CD8-positive, alpha-beta memory T cell (primary cell): ENCODE measurements around the gene EIF3F. TPM values are rescaled to one million over a fixed set of nuclear protein-coding genes. Genes with fewer than 3 reads are reported as not detected.

ENCODE experiments used
- CTCF ChIA-PET: fragments of 350-600 bp; sonication (Branson Sonifier 250); formaldehyde crosslinking; loops from one replicate; lab custom pipeline; 2021; ENCODE audit warnings: antibody characterized with exemption; lab: Charles Lee
- POLR2A ChIA-PET: fragments of 350-600 bp; sonication (Branson Sonifier 250); formaldehyde crosslinking; loops from one replicate; lab custom pipeline; 2021; ENCODE audit warnings: antibody characterized with exemption; lab: Charles Lee
- DNase-seq, 5 donors: peaks; one replicate each; pipeline versions ENCODE4 v3.0.0 to v3.0.0-alpha.2; 2020 to 2022; ENCODE audit warnings: mixed read lengths in 1 of 5
- H3K27ac ChIP-seq: one replicate; pipeline ENCODE4 v1.7.0; 2013; ENCODE audit warnings: low read depth, mild to moderate bottlenecking, low read length, moderate library complexity
- H3K27me3 ChIP-seq: 2 replicates; pipeline ENCODE4 v1.7.0; 2013; ENCODE audit warnings: low read length, mild to moderate bottlenecking; ENCODE audit not compliant: insufficient read depth, poor library complexity, severe bottlenecking
- H3K36me3 ChIP-seq: 2 replicates; pipeline ENCODE4 v1.7.0; 2013; ENCODE audit warnings: mild to moderate bottlenecking, low read length, moderate library complexity; ENCODE audit not compliant: insufficient read depth
- H3K4me1 ChIP-seq: 2 replicates; pipeline ENCODE4 v1.7.0; 2013; ENCODE audit warnings: mild to moderate bottlenecking, low read length, moderate library complexity; ENCODE audit not compliant: insufficient read depth
- H3K4me3 ChIP-seq: 2 replicates; pipeline ENCODE4 v1.7.0; 2013; ENCODE audit warnings: mild to moderate bottlenecking, low read length
- H3K9me3 ChIP-seq: 2 replicates; pipeline ENCODE4 v1.7.0; 2013; ENCODE audit warnings: mild to moderate bottlenecking, low read length
- H3K27ac Mint-ChIP-seq, 8 donors: one replicate each; pipeline ENCODE4 v1.8.0; 2020 to 2021; ENCODE audit warnings: mixed read lengths in 8 of 8, mild to moderate bottlenecking in 6 of 8, inconsistent platforms in 3 of 8, moderate library complexity in 3 of 8
- H3K27me3 Mint-ChIP-seq, 2 donors: one replicate each; pipeline ENCODE4 v1.8.0; 2020 to 2021; ENCODE audit warnings: mixed read lengths in 2 of 2, mild to moderate bottlenecking in 1 of 2, moderate library complexity in 1 of 2
- H3K36me3 Mint-ChIP-seq, 3 donors: one replicate each; pipeline ENCODE4 v1.8.0; 2020 to 2021; ENCODE audit warnings: mixed read lengths in 3 of 3, inconsistent platforms in 1 of 3, mild to moderate bottlenecking in 1 of 3
- H3K4me1 Mint-ChIP-seq, 3 donors: one replicate each; pipeline ENCODE4 v1.8.0; 2020 to 2021; ENCODE audit warnings: mixed read lengths in 3 of 3, inconsistent platforms in 1 of 3, mild to moderate bottlenecking in 1 of 3
- H3K4me3 Mint-ChIP-seq, 7 donors: one replicate each; pipeline ENCODE4 v1.8.0; 2020 to 2021; ENCODE audit warnings: mixed read lengths in 7 of 7, mild to moderate bottlenecking in 6 of 7, moderate library complexity in 4 of 7, inconsistent platforms in 2 of 7
- H3K9me3 Mint-ChIP-seq, 5 donors: one replicate each; pipeline ENCODE4 v1.8.0; 2020 to 2022; ENCODE audit warnings: mixed read lengths in 5 of 5, mild to moderate bottlenecking in 3 of 5, moderate library complexity in 2 of 5, inconsistent platforms in 1 of 5
- polyA plus RNA-seq: library from polyadenylated mRNA; unstranded; fragments of 300-500 nt; fragmentation: Illumina TruSeq; gene quantifications from one replicate; pipeline ENCODE4 v1.2.3, GENCODE V29; 2021
- total RNA-seq, 2 experiments: library from RNA; stranded (reverse); gene quantifications; one replicate each; pipeline ENCODE4 v1.2.3, GENCODE V29; 2021

EIF3F gene
- total and polyA plus RNA-seq, 3 experiments from 2014 or later, result 294 to 359 (median 306) TPM

- Histone ChIP-seq H3K4me1 (no peaks in the 10 kb centered on the region), H3K36me3 (no peaks in the 10 kb centered on the region), H3K27me3 (no peaks in the 10 kb centered on the region), H3K4me3 (no peak overlapping the region), H3K9me3 (no peaks in the 10 kb centered on the region), H3K27ac (no peak overlapping the region)
- Mint-ChIP-seq H3K4me1 (no peaks in the 10 kb centered on the region), H3K9me3 (no peaks in the 10 kb centered on the region), H3K4me3 (no peak overlapping the region), H3K36me3 (peaks cover 0 to 2% (median 0%) of the 10 kb centered on the region in 3 donors), H3K27ac (no peak overlapping the region), H3K27me3 (peaks cover 0 to 18% of the 10 kb centered on the region in 2 donors)
- no peak for DNase-seq
- ChIA-PET CTCF (interaction anchor here (0.6 kb wide), 1 partner anchor 12 kb away, joined by 3 read pairs; no protein-coding TSS in a partner anchor), POLR2A (no interaction called here)
Observed at GRCh38 chr11:8038811-8039529, 51.8 kb downstream of the EIF3F start.

GRCh38 chr11:8039530-8040260, 52.6 kb downstream of the EIF3F start:
- Mint-ChIP-seq H3K27ac (peak overlapping the region in 2 of 8 donors; percentile 34 to 81), H3K9me3 (no peaks in the 10 kb centered on the region), H3K27me3 (peaks cover 0 to 17% of the 10 kb centered on the region in 2 donors), H3K4me3 (no peak overlapping the region), H3K4me1 (no peaks in the 10 kb centered on the region), H3K36me3 (peaks cover 0 to 2% (median 0%) of the 10 kb centered on the region in 3 donors)
- no peak overlapping the region for H3K4me3 ChIP-seq
- no peaks in the 10 kb centered on the region for H3K4me1 ChIP-seq
- POLR2A ChIA-PET, result no interaction called here
- DNase-seq, result no peak
- H3K9me3 ChIP-seq, result no peaks in the 10 kb centered on the region
- no peaks in the 10 kb centered on the region for H3K36me3 ChIP-seq
- CTCF ChIA-PET, result interaction anchor here (0.6 kb wide), 1 partner anchor 12 kb away, joined by 3 read pairs; no protein-coding TSS in a partner anchor
- H3K27ac ChIP-seq, result no peak overlapping the region
- no peaks in the 10 kb centered on the region for H3K27me3 ChIP-seq

GRCh38 chr11:8040261-8040920, 53.3 kb downstream of the EIF3F start:
- H3K27ac ChIP-seq, result no peak overlapping the region
- CTCF ChIA-PET, result no interaction called here

GRCh38 chr11:8040921-8041285, 53.8 kb downstream of the EIF3F start:
- H3K36me3 ChIP-seq, result no peaks in the 10 kb centered on the region
- no peaks in the 10 kb centered on the region for H3K9me3 ChIP-seq
- ChIA-PET CTCF (no interaction called here), POLR2A (no interaction called here)
- Mint-ChIP-seq H3K27me3 (peaks cover 0 to 19% of the 10 kb centered on the region in 2 donors), H3K4me1 (no peaks in the 10 kb centered on the region), H3K9me3 (no peaks in the 10 kb centered on the region), H3K36me3 (peaks cover 0 to 2% (median 0%) of the 10 kb centered on the region in 3 donors), H3K4me3 (no peak overlapping the region), H3K27ac (no peak overlapping the region)
- no peak for DNase-seq
- no peaks in the 10 kb centered on the region for H3K27me3 ChIP-seq
- no peak overlapping the region for H3K4me3 ChIP-seq
- no peak overlapping the region for H3K27ac ChIP-seq
- H3K4me1 ChIP-seq, result no peaks in the 10 kb centered on the region

More at GRCh38 chr11:8040261-8040920, 53.3 kb downstream of the EIF3F start:
- no peaks in the 10 kb centered on the region for H3K4me1 Mint-ChIP-seq
- H3K27me3 Mint-ChIP-seq, result peaks cover 0 to 19% of the 10 kb centered on the region in 2 donors
- no peaks in the 10 kb centered on the region for H3K9me3 Mint-ChIP-seq
- POLR2A ChIA-PET, result no interaction called here
- Histone ChIP-seq H3K27me3 (no peaks in the 10 kb centered on the region), H3K9me3 (no peaks in the 10 kb centered on the region), H3K4me1 (no peaks in the 10 kb centered on the region), H3K36me3 (no peaks in the 10 kb centered on the region), H3K4me3 (no peak overlapping the region)
- no peak for DNase-seq
- H3K27ac Mint-ChIP-seq, result no peak overlapping the region
- H3K36me3 Mint-ChIP-seq, result peaks cover 0 to 2% (median 0%) of the 10 kb centered on the region in 3 donors
- no peak overlapping the region for H3K4me3 Mint-ChIP-seq

- Histone ChIP-seq H3K9me3 (no peaks in the 10 kb centered on the region), H3K27ac (no peak overlapping the region), H3K4me3 (no peak overlapping the region), H3K27me3 (no peaks in the 10 kb centered on the region), H3K4me1 (no peaks in the 10 kb centered on the region), H3K36me3 (no peaks in the 10 kb centered on the region)
- H3K9me3 Mint-ChIP-seq, result no peaks in the 10 kb centered on the region
- peaks cover 0 to 2% (median 0%) of the 10 kb centered on the region in 3 donors for H3K36me3 Mint-ChIP-seq
- no peak overlapping the region for H3K27ac Mint-ChIP-seq
- DNase-seq, result no peak
- H3K4me1 Mint-ChIP-seq, result no peaks in the 10 kb centered on the region
- CTCF ChIA-PET, result no interaction called here
- peaks cover 0 to 19% of the 10 kb centered on the region in 2 donors for H3K27me3 Mint-ChIP-seq
- POLR2A ChIA-PET, result no interaction called here
- no peak overlapping the region for H3K4me3 Mint-ChIP-seq
Observed at GRCh38 chr11:8041576-8041975, 54.4 kb downstream of the EIF3F start.

- peaks cover 0 to 2% (median 0%) of the 10 kb centered on the region in 3 donors for H3K36me3 Mint-ChIP-seq
- H3K4me1 Mint-ChIP-seq, result no peaks in the 10 kb centered on the region
- H3K4me3 ChIP-seq, result no peak overlapping the region
- no peaks in the 10 kb centered on the region for H3K27me3 ChIP-seq
- no peak overlapping the region for H3K27ac ChIP-seq
- H3K27me3 Mint-ChIP-seq, result peaks cover 0 to 16% of the 10 kb centered on the region in 2 donors
- H3K36me3 ChIP-seq, result no peaks in the 10 kb centered on the region
- no peak for DNase-seq
- H3K9me3 Mint-ChIP-seq, result no peaks in the 10 kb centered on the region
- no peaks in the 10 kb centered on the region for H3K4me1 ChIP-seq
- no peaks in the 10 kb centered on the region for H3K9me3 ChIP-seq
- ChIA-PET CTCF (no interaction called here), POLR2A (no interaction called here)
- H3K4me3 Mint-ChIP-seq, result no peak overlapping the region
- no peak overlapping the region for H3K27ac Mint-ChIP-seq
Observed at GRCh38 chr11:8043756-8044155, 56.6 kb downstream of the EIF3F start.

GRCh38 chr11:8045839-8046238, 58.7 kb downstream of the EIF3F start:
- Mint-ChIP-seq H3K9me3 (no peaks in the 10 kb centered on the region), H3K4me1 (no peaks in the 10 kb centered on the region), H3K36me3 (no peaks in the 10 kb centered on the region), H3K27me3 (peaks cover 0 to 10% of the 10 kb centered on the region in 2 donors), H3K4me3 (no peak overlapping the region), H3K27ac (no peak overlapping the region)
- H3K27ac ChIP-seq, result no peak overlapping the region
- DNase-seq, result no peak
- H3K9me3 ChIP-seq, result no peaks in the 10 kb centered on the region
- H3K36me3 ChIP-seq, result no peaks in the 10 kb centered on the region
- ChIA-PET CTCF (no interaction called here), POLR2A (no interaction called here)
- no peak overlapping the region for H3K4me3 ChIP-seq
- no peaks in the 10 kb centered on the region for H3K4me1 ChIP-seq
- no peaks in the 10 kb centered on the region for H3K27me3 ChIP-seq

GRCh38 chr11:8047382-8047781, 60.2 kb downstream of the EIF3F start:
- H3K4me3 Mint-ChIP-seq, result no peak overlapping the region
- no peak overlapping the region for H3K27ac Mint-ChIP-seq
- DNase-seq, result no peak
- CTCF ChIA-PET, result interaction anchor here (1.0 kb wide), 1 partner anchor 13 kb away, joined by 4 read pairs; no protein-coding TSS in a partner anchor
- H3K36me3 Mint-ChIP-seq, result no peaks in the 10 kb centered on the region
- H3K27me3 Mint-ChIP-seq, result peaks cover 0 to 21% of the 10 kb centered on the region in 2 donors
- Histone ChIP-seq H3K9me3 (no peaks in the 10 kb centered on the region), H3K4me3 (no peak overlapping the region), H3K27ac (no peak overlapping the region), H3K36me3 (no peaks in the 10 kb centered on the region), H3K27me3 (no peaks in the 10 kb centered on the region), H3K4me1 (no peaks in the 10 kb centered on the region)
- H3K9me3 Mint-ChIP-seq, result no peaks in the 10 kb centered on the region
- H3K4me1 Mint-ChIP-seq, result no peaks in the 10 kb centered on the region
- POLR2A ChIA-PET, result no interaction called here
